NT2/D1 (cell line): Measurements from ENCODE around the gene REEP6.

Experiments used
- YY1 ChIP-seq: IDR thresholded peaks from 2 replicates; pipeline ENCODE4 v1.6.1; 2011; ENCODE audit not compliant: insufficient read length, insufficient read depth
- ZNF274 ChIP-seq: IDR thresholded peaks from 2 replicates; pipeline ENCODE4 v1.6.1; 2011; ENCODE audit warnings: mild to moderate bottlenecking, low read depth, low read length

DNA sequence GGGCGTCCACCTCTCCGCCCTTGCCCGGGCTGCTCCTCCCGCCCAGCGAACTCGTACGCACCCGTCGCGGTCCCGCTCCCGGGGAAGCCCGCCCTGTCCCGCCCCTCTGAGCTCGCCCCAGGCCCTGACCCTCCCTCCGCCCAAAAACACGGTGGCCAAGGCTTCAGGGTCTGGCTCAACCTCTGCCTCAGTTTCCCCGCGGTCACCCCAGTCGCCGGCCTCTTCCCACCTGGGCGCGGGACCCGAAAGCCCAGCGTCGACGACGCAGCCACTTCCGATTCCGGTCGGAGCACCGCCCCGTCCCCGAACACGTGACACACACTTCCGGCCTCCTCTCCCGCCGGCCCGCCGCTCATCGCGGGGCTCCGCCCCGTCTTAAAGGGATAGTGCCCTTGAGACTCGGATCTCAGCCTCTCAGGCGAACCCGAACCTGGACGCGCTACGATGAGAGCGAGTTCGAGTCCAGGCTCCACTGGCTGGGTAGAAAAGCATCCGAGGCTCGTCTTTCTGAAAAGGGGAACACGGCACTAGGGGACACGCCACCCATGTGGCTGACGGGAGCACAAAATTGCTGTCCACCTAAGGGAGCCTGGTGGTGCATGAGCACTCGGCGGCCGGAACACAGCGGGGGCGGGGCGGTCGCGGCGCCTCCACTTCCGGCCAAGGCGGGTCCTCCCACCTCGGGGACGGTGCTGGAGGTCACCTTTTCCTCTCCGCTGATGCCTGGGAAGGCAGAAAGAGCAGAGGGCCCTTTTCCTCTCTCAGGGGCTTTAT lies 11.9 kb upstream of the REEP6 start, which contains the start of gene C19orf25:
- TF ChIP-seq ZNF274 (no peak), YY1 (no peak)
